NCI-H226 (cell line): ENCODE results near the gene MAPKAPK2.
A peak's percentile ranks its signal among the peaks of the same experiment; 100 is the strongest.

Experiments
- DNase-seq: peaks from one replicate; pipeline ENCODE4 v3.0.0-alpha.2; 2015

MAPKAPK2 gene

DNA sequence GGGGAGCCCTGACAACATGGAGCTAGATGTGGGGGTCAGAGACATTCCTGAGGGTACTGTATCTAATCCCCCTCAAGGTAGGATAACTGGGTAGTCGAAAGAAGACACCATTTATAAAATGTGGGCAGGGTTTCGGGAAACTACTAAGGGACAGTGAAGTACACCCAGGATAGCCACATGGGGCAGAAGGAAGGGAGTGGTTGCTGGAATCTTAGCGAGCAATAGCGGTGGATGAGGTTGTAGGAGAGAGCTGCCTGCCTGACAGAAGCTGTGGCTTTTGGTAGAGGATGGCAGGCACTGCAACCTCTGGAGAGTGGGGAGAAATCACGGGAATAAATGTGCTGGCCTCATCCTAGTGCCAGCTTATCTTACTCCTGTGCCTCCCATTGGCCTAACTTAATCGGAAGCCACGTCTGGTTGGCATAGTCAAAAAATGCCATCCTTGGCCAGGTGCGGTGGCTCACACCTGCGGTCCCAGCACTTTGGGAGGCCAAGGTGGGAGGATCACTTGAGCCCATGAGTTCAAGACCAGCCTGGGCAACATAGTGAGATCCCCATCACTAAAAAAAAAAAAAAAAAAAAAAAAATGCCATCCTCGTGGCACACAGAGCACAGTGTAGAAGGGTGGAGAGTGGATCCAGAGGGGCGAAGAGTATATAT is 23.4 kb upstream of the MAPKAPK2 start:
- no peak for DNase-seq

DNA sequence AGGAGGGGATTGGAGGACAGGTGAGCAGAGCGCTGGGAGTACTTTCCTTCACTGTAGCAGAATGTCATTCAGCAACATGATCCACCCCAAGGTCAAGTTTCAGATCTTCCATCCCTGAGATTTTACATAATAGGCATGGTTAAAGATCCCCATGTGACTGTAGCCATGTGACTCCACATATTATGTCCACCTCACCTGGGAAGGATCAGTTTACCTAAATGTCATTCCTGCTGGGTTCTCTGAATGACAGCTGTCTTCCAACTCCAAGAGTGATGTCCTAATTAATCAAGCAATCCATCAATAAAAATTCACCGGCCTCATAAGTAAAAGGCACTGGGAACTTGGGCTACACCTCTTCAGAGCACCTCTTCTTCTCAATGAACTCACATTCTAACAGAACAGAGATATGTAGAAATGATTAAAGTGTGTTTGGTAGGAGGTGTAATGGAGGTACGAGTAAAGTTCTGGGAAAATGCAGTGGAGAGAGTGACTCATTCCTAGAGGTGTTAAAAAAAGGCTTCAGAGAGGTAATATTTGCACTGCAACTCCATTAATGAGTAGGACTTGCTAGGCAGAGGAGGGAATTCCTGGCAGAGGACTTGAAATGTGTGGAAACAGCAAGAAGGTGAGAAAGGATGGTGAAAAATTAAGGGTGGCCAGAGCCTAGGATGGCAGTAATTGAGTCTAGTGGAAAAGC is 22.2 kb upstream of the MAPKAPK2 start:
- DNase-seq = no peak

DNA sequence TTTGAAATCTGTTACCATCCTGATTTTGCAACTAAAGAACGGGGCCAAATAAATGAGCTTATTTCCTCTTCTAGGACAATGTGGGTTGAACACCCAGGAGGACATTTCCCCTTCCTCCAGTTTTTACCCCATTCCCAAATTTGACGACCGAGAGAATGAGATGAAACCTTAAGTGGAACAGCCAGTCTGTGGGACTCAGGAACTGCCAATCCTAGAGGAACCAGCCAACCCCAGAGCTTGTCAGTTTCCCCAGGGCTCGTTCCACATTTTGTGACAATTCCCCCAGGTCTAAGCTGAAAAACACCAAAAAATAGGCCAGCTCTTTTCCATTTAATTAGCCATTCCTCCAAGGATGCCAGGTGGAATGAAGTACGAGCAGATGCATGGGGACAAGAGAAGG is 21.3 kb upstream of the MAPKAPK2 start:
- no peak for DNase-seq

DNA sequence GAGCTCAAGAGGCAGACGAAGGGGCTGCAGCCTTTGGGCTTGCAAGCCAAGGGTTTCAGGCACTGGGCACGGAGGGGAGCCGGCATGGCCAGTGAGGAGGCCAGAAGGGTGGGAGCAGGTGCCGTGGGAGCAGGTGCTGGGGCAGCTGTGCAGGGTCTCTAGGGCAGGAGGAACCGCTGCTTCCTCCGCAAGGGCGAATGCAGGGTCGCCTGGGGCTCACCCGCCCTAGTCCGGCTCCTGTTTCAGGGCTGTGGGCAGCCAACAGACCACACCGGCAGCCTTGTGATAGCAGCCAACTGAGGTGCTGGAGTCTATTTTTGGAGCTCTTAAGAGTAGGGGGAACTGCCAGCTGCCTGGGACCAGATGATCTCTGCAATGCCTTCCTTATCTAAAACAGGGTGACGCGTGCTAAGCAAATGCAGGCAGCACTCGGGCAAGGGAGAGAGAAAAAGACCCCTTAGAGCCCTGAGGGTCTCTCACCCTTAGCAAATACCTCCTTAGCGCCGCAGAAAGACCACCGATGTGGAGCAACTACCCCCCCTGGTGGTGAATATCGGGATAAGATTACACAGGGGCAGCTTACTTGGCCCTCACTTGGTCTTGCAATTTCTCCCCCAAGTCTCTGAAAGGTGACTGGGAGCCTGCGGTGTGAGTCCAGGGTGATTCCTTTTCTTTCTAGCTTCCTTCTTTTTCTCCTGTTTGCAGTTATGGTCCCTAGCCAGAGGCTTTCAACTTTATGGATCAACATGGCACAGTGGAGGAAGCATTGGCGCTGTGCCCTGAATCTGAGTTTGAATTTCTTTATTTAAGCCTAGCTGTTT is 20.7 kb upstream of the MAPKAPK2 start:
- peak; percentile 38 for DNase-seq

DNA sequence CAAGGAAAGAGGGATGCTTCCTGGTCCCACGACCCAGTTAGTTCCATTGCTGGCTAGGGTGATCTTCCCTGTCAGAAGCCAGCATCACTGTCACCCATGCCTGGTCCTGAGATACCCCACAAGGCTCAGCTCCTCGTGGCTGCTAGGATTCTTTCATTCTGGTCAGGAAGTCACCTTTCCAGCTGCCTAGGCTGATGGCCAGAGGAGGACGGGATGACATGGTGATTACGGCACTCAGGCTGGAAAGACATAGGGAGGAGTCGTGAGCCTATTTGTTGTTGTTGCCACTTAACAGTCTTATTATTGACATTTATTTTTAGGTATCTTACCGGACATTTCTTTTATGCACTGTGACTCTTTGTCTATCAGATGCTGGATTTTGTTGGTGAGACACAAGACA is 20.0 kb upstream of the MAPKAPK2 start:
- no peak for DNase-seq

DNA sequence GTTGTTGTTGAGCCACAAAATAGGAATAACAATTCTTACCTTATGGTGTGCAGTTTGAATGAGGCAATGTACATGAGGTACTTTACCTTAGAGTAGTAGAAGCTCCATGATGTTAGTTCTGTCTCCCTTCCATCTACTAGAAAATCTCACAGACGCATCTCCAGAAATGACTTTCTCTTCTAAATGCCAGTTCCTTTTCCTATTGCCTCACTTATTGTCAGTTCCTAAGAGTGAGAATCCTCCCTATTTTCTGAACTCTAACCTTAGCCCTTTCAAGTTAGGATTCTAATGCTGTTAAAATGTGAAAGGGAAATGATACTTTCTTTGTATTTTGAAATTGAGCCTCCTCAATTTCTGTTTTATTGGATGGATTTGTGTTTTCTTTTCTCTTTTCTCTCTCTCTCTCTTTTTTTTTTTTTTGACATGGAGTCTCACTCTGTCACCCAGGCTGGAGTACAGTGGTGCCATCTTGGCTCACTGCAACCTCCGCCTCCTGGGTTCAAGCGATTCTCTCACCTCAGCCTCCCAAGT is 18.6 kb upstream of the MAPKAPK2 start:
- DNase-seq = no peak

DNA sequence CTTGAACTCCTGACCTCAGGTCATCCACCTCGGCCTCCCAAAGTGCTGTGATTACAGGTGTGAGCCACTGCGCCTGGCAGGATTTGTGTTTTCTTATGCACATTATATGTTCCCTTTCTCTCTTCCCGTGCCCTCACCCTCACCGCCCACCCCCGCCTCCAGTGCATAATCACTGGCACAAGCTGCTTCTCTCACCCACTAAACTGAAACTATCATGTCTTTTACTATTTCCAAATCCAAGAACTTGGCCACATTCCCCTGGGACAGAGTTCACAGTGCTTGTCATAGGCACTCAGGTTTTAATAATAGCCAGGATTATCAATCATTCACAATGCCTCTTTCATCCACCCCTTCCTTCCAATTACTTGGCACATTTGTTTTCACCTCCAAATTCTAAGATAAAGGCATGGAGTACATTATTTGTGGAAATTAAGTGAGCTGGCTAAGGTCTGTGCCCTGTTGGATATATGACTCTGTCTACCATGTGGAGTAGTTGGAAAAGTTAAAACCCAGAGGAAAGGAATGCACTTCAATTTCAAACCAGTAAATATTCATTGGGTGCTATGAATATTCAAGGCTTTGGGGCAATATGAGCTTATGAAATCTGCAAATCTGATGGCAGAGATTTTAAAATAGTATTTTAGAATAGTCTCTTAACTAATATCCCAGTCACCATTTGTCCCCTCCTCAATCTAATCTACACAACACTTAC is 17.6 kb upstream of the MAPKAPK2 start:
- DNase-seq = no peak

DNA sequence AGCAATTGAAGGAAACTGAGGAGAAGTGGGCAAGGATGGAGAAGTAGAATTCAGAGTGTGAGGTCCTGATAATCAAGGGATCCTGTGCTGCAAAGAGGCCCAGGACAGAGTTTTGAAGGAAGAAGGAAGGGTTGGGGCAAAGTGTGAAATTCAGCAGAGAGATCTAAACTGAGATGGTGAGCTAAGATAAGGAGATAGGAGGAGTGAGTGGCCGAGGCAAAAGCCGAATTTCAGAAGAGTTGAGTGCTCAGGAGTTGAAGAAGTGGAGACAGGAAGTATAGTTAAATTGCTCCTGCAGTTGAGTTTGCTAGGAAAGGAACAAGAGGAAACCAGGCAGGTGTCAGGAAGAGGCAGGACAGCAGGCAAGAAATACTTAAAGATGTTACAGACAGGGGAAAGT is 16.4 kb upstream of the MAPKAPK2 start:
- no peak for DNase-seq

DNA sequence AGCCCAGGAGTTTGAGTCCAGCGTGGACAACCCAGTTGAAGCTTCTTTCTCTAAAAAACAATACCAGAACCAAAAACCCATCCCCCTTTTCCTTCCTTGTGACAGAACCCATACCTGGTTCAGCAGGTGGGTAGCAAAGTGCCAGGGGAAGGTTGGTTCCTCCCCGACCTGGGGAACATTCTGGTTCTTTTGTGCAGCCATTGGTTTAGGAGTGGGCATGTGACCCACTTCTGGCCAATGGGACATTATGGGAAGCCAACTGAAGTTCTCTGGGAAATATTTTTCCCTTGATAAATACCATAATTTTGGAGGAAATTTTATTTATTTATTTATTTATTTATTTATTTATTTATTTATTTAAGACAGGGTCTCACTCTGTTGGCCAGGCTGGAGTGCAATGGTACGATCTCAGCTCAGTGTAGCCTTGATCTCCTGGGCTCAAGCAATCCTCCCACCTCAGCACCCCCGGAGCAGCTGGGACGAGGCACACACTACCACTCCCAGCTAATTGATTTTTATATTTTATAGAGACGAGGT is 15.8 kb upstream of the MAPKAPK2 start:
- no peak for DNase-seq

DNA sequence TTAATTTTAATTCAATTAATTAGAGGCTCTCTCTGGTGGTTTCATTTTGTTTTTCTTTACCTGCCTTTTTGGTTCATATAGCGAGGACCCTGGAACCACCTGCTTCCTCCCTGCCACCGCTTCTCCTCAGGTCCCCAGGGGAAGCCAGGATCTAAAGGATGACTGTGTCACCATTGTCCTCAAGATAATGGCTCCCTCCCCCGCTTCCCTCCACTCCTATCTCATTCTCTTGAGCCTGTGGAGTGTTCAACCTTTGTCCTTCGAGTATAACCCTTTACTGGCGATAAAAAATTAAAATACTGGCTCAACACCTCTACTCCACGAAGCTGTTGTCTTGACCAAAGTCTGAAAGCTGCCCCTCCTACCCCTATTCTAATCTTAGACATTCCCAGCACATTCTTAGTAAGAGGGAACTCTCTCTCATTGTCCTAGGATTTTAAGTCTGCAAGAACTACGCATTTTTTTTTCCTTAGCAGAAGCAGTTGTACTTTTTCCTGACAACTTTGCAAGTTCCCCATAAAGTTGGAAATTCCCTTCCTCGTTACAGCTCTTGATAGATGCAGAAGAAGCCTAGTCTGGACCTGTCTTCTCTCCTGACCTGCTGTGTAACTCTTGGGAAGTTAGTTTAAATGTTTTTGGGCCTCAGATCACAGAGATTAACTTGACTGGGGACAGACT is 12.6 kb upstream of the MAPKAPK2 start:
- no peak for DNase-seq

DNA sequence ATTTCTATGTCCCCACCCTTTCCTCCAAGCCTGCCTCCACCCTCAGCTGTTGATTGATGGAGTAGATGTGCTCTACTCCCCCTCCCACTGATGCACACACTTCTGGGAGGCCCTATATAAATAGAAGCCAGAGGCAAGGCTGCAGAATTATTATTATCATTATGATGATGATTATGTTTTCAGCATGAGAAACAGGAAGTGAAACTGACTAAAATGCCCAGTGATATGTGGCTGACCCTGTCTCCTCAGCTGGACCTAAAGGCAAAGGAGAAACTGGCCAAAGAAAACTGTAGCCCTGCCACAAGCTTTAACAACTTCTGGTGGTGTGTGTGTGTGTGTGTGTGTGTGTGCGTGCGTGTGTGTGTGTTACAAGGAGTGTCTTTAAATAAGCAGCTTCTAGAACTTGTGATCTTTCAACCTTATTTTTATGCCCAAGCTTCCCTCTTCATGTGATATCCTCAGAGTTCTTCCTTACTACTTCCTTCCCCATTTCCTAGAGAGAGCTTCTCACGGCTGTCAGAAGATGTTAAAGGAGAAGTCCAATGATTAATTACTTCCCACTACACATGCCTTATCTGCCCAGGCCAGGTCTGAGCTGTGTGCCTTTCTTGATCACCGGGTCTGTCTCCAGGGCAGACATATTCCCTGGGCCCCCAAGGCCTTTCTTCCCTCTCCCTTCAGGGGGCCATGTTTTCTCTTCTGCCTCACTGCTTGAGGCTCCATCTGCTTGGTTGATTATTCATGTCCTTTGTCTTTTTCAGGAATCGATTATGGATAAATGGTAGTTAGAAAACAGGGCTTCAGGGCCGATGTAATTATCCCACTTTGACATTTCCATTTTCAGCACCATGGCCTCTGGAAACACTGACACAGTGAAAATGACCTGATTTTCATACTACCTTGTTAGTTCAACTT is 11.6 kb upstream of the MAPKAPK2 start:
- peak; percentile 4 for DNase-seq

DNA sequence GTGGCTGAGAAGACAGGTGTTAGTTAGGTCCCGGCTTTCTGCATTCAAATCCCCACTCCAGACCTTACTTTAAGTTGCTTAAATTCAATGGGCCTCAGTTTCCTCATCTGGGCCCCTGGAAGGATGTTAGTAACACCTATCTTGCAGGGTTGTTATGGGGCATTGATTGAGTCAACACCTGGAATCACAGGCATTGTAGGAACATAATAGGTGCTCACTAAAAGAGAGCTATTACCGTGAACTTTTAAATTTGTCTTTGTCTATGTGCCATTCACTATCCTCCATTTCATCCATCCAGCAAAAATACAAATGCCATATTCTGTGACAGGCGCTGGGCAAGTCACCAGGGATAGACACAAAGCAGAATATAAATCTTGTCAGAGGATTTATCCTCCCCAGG is 10.5 kb upstream of the MAPKAPK2 start:
- no peak for DNase-seq

DNA sequence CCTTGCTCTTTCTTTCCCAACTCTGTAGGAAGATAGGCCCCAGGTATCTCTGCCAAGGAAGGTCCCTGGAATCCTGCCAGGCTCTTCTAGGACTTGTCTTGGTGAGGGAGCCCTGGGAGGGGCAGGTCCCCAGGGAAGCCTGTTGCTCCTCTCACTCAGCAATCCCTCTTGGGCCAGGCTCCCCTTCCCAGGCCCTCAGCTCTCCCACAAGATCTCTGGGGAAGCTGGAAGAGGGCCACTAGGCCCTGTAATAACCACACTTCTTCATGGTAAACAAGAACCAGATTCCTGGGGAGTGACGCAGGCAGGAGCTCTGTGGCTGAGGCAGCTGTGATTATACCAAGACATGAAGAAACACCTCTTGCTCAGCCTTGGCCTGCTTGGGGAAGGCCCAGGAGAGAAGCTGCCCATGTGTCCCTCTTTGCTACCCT is 9.9 kb upstream of the MAPKAPK2 start:
- DNase-seq = peak; percentile 99

DNA sequence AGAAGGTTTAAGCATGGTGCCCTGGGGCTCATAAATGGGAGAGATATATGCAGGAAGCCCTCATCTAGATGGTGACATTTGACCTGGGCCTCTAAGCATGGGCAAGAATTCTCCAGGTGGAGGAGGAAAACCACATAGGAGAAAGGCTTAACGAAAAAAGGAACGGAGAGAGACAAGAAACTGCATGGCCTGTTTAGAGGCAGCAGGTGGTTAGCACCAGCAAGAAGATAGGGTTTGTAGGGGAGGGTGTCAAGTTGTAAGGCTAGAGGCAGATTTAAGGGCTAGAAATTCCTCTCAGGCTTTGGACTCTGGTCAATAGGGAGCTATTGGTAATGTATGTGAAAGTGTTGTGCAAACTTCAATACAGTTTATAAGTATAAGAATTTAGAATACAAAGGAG is 8.2 kb upstream of the MAPKAPK2 start:
- DNase-seq = no peak

DNA sequence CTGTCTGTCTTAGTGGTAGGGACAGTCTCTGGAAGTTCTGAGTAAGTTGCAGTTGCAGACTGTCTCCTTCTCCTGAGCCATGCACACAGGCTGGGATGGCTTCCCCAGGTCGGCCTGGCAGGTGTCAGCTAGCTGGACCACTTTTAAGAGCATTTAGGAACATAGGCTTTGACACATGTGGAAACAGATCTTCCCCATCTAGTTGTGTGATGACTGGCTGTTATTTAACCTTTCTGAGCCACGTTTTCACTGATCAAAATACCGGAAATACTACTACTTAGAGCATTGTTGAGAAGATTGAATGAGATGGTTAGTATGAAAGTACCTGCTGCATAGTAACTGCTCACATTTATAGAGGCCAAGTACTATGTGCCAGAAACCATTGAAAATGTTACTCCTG is 6.2 kb upstream of the MAPKAPK2 start:
- no peak for DNase-seq

DNA sequence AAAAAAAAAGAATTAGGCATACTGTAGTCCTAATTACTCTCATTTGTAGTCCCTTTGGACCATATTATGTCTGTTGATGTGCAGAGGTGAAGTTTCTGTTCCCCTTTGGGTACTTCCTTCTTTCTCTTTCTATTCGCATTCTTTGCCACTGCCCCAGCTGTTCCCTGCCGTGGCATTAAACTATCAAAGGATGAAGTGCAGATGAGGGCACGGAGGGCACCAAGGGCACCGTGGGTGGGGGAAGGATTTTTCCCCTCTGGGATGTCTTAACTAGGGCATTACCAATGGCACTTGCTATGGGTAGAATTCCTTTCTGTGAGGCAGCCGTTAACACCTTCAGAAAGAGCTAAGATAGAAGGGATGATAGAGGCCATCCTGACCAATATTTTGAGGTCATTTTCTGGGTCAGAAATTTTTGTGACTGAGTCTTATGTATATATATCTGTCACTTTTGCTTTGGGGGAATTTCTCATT is 4.9 kb upstream of the MAPKAPK2 start:
- DNase-seq = no peak

DNA sequence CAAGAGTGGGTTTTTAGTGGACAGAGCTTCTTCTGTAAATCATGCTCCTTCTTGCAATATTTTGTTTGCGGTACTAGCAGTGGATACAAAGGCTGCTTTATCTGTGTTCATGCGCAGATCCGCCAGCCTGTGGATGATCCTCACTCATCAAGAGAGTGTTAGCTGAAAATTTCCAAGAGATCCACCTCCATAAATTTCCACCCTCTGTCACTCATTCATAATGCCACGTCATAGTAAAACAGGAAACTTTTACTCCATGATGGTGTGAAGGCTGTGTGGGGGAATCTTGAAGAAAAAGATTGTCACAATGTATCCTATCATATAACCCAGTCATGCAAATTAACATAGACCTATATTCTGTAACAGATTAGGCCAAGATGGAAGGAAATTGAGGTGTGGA is 4.4 kb upstream of the MAPKAPK2 start:
- no peak for DNase-seq

DNA sequence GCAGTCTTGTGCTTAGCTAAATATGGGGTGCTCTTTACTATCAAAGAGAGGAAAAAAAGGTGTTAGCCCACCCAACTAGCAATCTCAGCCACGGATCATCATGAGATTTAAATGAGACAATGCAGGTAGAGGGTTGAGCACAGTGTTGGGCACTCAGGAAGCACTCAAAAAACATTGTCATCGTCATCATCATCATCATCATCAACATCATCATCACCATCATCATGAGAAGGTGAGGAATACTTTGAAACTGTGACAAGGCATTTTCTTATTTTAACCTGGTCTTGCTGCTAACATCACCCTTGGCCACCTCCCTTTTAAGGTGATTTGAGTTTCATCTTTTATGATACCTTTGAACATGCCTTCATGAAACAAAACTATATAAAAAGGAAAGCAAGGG is 3.3 kb upstream of the MAPKAPK2 start:
- no peak for DNase-seq

DNA sequence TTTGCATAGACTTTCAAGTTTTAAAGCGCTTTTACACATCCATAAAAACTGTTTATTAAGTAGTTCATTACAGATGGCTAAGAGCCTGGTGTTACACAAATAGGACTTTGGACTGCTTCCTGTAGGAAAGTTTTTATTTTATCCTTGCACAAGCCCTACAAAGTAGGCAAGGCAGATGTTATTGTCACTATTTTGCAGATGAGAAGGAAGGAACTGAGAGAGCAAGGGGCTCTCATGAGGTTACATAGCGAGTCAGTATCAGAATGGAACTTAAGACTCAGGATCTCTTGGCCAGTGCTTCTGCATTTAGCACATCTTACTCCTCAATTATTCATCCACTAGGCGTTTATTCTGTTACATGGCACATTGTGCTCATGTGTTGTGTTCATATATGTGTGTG is 2.6 kb upstream of the MAPKAPK2 start:
- no peak for DNase-seq

DNA sequence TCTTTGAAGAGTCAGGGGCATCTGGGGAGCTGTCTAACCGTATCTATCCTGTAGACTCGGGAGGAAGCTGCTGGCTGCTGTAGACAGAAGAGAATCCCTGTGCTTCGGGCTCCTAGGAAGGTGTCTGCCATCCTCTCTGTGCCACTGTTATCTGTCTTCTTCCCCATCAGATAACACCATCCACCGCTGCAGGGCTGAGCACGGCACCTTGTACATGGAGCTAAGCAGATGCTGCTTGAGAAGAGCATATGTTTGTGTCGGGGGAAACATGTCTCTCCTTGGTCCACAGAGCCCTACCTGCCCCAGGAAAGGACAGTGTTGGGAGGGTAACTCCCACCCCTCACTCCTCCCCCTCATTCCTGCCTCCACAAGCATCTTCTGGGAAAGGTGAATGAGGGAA is 1.4 kb upstream of the MAPKAPK2 start:
- DNase-seq = no peak

DNA sequence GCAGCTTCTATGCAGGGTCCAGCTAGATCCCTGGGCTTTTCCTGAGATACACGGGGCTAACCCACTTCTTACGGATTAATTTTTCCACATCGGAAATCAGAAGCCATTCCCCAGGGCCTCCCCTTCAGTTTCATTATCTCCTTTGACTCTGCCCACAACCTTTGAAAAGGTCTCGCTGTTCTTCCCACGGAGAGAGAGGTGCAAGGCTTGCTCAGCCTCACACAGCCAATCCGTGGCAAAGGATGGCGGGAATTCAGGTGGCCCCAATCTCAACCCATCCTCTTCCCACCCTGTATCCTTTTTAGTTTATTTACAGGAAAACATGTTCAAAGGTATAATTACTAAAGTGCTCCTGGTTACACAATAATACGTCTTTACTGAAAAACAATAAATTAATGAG is 702 bp upstream of the MAPKAPK2 start:
- no peak for DNase-seq
